Vagina (tissue), 2 donors: Measurements from ENCODE around the gene TMEM52.

Experiments used
- POLR2A ChIP-seq, 2 donors: fragments of 450-650 bp; IDR thresholded peaks; one replicate each; pipeline ENCODE4 v1.6.1; 2017; ENCODE audit warnings: antibody characterized with exemption in 2 of 2, mild to moderate bottlenecking in 2 of 2, moderate library complexity in 2 of 2
- POLR2AphosphoS5 ChIP-seq, 2 donors: sonication (generic); formaldehyde crosslinking; IDR thresholded peaks; one replicate each; pipeline ENCODE4 v1.9.0; 2017; ENCODE audit warnings: antibody characterized with exemption in 2 of 2, mild to moderate bottlenecking in 2 of 2, low read depth in 1 of 2; ENCODE audit not compliant: insufficient read depth in 1 of 2
- TF ChIP-seq, protein P1 (sequence below), 3 experiments: fragments of 450-650 bp in 2 of 3; fragments of 200-600 bp in 1 of 3; sonication (generic) in 1 of 3; IDR thresholded peaks; one replicate each; pipeline ENCODE4 v1.5.1; 2017 to 2019; ENCODE audit warnings: antibody characterized with exemption in 3 of 3, mild to moderate bottlenecking in 2 of 3, moderate library complexity in 2 of 3

- TF ChIP-seq, protein P1, sequence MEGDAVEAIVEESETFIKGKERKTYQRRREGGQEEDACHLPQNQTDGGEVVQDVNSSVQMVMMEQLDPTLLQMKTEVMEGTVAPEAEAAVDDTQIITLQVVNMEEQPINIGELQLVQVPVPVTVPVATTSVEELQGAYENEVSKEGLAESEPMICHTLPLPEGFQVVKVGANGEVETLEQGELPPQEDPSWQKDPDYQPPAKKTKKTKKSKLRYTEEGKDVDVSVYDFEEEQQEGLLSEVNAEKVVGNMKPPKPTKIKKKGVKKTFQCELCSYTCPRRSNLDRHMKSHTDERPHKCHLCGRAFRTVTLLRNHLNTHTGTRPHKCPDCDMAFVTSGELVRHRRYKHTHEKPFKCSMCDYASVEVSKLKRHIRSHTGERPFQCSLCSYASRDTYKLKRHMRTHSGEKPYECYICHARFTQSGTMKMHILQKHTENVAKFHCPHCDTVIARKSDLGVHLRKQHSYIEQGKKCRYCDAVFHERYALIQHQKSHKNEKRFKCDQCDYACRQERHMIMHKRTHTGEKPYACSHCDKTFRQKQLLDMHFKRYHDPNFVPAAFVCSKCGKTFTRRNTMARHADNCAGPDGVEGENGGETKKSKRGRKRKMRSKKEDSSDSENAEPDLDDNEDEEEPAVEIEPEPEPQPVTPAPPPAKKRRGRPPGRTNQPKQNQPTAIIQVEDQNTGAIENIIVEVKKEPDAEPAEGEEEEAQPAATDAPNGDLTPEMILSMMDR (IDR thresholded peaks at IDR 0.05): no peak
- TF ChIP-seq POLR2A (IDR thresholded peaks at IDR 0.05) (no peak), POLR2AphosphoS5 (IDR thresholded peaks at IDR 0.05; ENCODE audit: insufficient read depth in 1 of 2, low read depth in 1 of 2) (no peak)
Measured at GRCh38 chr1:1899967-1900327, 19.1 kb downstream of the TMEM52 start.
